ENCODE measurements around the gene TCF21. TPM values are rescaled to one million over a fixed set of nuclear protein-coding genes. Genes with fewer than 3 reads are reported as not detected.
"Not testable (repeated sequence)": the region's sequence is repeated elsewhere in the genome, so short reads cannot be mapped to it uniquely, and the experiment has no call there.

Gene TCF21
- polyA plus RNA-seq, 2 of the 4 experiments (the other 2 are of a cell fraction), result 0.12 to 0.25 TPM

- H3K27ac ChIP-seq; ATAC-seq; H3K4me1 ChIP-seq; POLR2A ChIA-PET; FAIRE-seq; DNase-seq (ENCODE audit: low read depth in 1 of 2, low spot score in 1 of 2); H3K4me3 ChIP-seq; H3K4me2 ChIP-seq: not testable (repeated sequence)
- peak; percentile 60 for TF ChIP-seq MAFK (IDR thresholded peaks at IDR 0.05; ENCODE audit: partially characterized antibody)
- H3K9me3 ChIP-seq, result peaks cover 18% of the 10 kb centered on the region
- WGBS (ENCODE audit: missing lambda C conversion rate), result 42% methylated on average over 2 of the region's 2 CpGs
- CTCF ChIA-PET, result interaction anchor here (0.6 to 1.4 kb wide), 3 partner anchors 12 to 935 kb away, joined by 3 to 7 read pairs (median 5); no protein-coding TSS in a partner anchor
These were observed 27.6 kb upstream of the TCF21 start for GRCh38 chr6:133861337-133861736.

GRCh38 chr6:133863228-133863627, 25.7 kb upstream of the TCF21 start:
- Histone ChIP-seq H3K4me2 (no peak overlapping the region), H3K4me3 (no peak overlapping the region), H3K4me1 (no peaks in the 10 kb centered on the region), H3K9me3 (peaks cover 18% of the 10 kb centered on the region), H3K27ac (no peak overlapping the region)
- DNase-seq (ENCODE audit: low read depth in 1 of 2, low spot score in 1 of 2), result no peak
- no peak for FAIRE-seq
- ChIA-PET POLR2A (no interaction called here), CTCF (interaction anchor here (1.3 kb wide), 1 partner anchor 13 kb away, joined by 3 read pairs; no protein-coding TSS in a partner anchor)
- no peak for TF ChIP-seq ZSCAN20 (CRISPR knock-in tag; IDR thresholded peaks at IDR 0.05)
- TF ChIP-seq RAD21 (conservative IDR thresholded peaks at IDR 0.05 in 1 of 2, IDR thresholded peaks at IDR 0.05 in 1 of 2), result no peak
- no peak for TF ChIP-seq CHD2 (IDR thresholded peaks at IDR 0.05; ENCODE audit: low read length, partially characterized antibody)
- TF ChIP-seq EHF (CRISPR knock-in tag; IDR thresholded peaks at IDR 0.05), result no peak
- WGBS (ENCODE audit: missing lambda C conversion rate), result 69% methylated on average over 1 of the region's 1 CpG
- ATAC-seq, result no peak

GRCh38 chr6:133865680-133866079, 23.2 kb upstream of the TCF21 start:
- ChIA-PET POLR2A (no interaction called here), CTCF (no interaction called here)
- TF ChIP-seq HES2 (IDR thresholded peaks at IDR 0.05) (no peak), ELK1 (IDR thresholded peaks at IDR 0.05; ENCODE audit: low read depth, low read length) (no peak), ESRRA (IDR thresholded peaks at IDR 0.05; ENCODE audit: borderline replicate concordance, low read length) (no peak), RARB (CRISPR knock-in tag; IDR thresholded peaks at IDR 0.05) (no peak), USF2 (IDR thresholded peaks at IDR 0.05) (no peak), NFE2L2 (conservative IDR thresholded peaks at IDR 0.05; ENCODE audit: low read length) (no peak), ZFP36 (IDR thresholded peaks at IDR 0.05; ENCODE audit: borderline replicate concordance, partially characterized antibody) (no peak), CBX2 (IDR thresholded peaks at IDR 0.05; ENCODE audit: borderline replicate concordance, low read depth) (no peak), EHMT2 (IDR thresholded peaks at IDR 0.05; ENCODE audit: low read depth) (no peak), BHLHE40 (IDR thresholded peaks at IDR 0.05; ENCODE audit: low read depth, low read length) (no peak), HMGXB4 (CRISPR knock-in tag; IDR thresholded peaks at IDR 0.05; ENCODE audit: borderline replicate concordance) (no peak), BCL3 (IDR thresholded peaks at IDR 0.05) (no peak), RFX5 (IDR thresholded peaks at IDR 0.05) (no peak), CEBPB (IDR thresholded peaks at IDR 0.05) (no peak), CBX8 (IDR thresholded peaks at IDR 0.05) (no peak), JUNB (IDR thresholded peaks at IDR 0.05) (no peak), ATOH8 (CRISPR knock-in tag; IDR thresholded peaks at IDR 0.05; ENCODE audit: low read depth) (no peak), PHF8 (IDR thresholded peaks at IDR 0.05; ENCODE audit: borderline replicate concordance, low read depth) (no peak), FOXS1 (CRISPR knock-in tag; IDR thresholded peaks at IDR 0.05) (no peak)
- no peak for FAIRE-seq
- H3K4me3 ChIP-seq, result no peak overlapping the region
- no peak for ATAC-seq
- H3K4me2 ChIP-seq, result no peak overlapping the region
- no peaks in the 10 kb centered on the region for H3K4me1 ChIP-seq
- WGBS (ENCODE audit: missing lambda C conversion rate), result 100% methylated on average over 3 of the region's 4 CpGs
- DNase-seq (ENCODE audit: low read depth in 1 of 2, low spot score in 1 of 2), result no peak
- H3K9me3 ChIP-seq, result peaks cover 18% of the 10 kb centered on the region
- H3K27ac ChIP-seq, result no peak overlapping the region
